Ramos (cell line): ENCODE results near the gene CEBPZOS.

ENCODE experiments used
- in situ Hi-C: fragments of 300-500 bp; cut with MboI; formaldehyde crosslinking; loops from one replicate; pipeline ENCODE4 v1.14.3; 2022; ENCODE audit warnings: low sequenced_read_pairs; ENCODE audit not compliant: unreplicated experiment

Gene CEBPZOS

DNA sequence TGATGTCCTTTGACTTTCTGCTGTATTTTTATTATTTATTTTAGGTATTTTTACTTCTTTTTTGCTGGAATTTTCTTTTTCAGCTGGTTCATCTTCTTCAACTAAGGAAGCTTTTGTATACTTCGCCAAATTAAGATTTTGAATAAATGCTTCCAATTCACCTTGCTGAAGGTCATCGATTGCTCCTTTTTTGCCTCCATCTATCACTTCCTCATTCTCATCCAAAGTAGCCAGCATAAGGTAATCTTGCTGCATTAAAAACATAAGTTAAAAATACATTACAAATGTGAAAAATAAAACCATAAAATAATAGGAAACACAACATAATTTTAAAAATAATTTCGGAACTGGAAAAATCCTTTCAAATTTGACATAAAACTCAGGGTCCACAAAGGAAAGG lies 32.5 kb downstream of the CEBPZOS start:
- in situ Hi-C loops: no loop called here

DNA sequence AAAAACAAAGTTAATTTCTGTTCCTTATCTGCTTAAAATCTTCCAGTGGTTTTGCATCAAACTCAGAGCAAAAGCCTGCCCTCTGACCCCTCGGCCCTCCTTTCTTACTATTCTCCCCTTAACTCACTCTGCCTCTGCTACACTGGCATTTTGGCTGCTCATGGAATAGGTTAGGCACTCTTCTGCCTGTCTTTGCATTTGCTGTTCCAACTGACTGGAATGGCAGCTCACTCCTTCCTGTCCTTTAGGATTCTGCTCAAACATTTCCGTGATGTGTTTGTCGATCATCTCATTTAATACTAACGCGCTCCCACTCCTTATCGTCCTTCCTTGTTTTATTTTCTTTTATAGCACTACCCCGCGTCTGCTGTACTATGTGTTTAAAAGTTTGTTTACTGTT lies 34.3 kb downstream of the CEBPZOS start:
- in situ Hi-C loops: no loop called here

DNA sequence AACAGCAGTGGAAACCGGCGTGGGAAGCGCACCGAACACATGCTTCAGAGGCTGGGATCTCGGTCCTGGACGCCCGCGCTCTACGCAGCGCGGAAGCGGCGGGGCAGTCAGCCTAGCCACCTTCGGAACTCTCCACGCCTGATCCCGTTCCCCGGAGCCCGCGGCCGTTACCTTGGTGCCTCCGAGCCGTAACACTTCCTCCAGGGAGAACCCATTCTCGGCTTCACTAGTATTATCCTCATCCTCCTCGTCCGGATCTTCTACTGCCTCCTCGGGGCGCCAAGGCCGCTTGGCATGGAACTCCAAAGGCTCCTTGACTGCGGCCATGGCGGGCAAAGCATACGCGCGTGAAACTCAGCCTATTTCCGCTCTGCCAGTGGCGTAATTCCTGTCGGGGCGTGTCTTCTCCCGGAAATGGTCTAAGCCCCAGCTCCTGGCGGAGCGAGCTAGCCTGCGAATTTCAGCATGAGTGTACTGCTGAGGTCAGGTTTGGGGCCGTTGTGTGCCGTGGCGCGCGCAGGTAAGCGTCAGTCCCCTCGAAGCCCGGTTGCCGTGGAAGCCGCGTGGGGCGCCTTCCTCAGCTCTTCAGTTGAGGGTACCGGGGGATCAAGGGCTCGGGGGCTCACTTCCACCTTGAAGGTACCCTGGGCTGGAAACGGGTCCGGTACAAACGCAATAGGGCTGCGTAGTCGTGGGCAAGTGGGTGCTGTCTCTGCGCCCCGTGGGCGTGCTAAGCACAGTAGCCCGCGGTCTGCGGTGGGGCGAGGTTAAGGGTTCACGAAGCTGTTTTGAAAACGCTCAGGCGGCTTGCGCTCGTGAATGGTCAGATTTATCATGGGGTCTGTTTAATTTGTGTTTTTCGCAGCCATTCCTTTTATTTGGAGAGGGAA lies 35.2 kb downstream of the CEBPZOS start, which contains the start of the genes CEBPZ and NDUFAF7:
Gene CEBPZ (minus strand): TSS at position 356 of the 890 bp plus-strand sequence. CDS start 29 bp downstream, at position 327.
Gene NDUFAF7 (plus strand): TSS at position 418 of the 890 bp plus-strand sequence. CDS start 48 bp downstream, at position 466.
- in situ Hi-C loops: no loop called here

DNA sequence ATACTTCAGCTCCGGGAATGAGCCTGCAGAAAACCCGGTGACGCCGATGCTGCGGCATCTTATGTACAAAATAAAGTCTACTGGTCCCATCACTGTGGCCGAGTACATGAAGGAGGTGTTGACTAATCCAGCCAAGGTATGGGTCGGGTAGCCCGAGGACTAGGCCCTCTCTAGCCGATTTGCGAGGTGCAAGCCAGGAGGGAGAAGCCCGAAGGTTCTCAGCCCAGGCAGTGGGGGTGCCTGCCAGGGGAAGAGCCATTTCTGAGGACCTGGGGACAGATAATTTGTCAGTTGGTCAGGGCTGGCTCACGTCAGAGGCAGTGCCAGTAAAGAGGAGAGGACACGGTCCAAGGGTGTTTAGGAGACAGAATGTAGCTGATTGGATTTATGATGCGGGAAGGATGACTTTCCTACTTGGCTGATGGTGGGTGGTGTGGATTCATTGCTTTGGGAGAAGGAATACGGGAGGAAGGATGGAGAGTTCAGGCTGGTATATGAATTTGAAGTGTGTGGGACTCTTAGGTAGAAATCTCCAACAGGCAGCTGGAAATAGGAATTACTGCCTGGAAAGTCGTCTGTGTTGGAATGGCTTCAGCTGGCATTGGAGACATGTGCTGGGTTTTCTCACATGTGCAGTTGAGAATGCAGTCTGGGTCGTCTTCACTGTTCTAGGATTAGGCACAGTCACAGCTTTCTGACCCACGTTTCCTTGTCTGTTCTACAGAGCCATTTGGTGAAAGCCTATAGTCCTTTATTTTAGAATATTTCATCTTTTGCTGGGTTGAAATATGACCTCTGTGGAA lies 36.0 kb downstream of the CEBPZOS start:
- in situ Hi-C loops: no loop called here

DNA sequence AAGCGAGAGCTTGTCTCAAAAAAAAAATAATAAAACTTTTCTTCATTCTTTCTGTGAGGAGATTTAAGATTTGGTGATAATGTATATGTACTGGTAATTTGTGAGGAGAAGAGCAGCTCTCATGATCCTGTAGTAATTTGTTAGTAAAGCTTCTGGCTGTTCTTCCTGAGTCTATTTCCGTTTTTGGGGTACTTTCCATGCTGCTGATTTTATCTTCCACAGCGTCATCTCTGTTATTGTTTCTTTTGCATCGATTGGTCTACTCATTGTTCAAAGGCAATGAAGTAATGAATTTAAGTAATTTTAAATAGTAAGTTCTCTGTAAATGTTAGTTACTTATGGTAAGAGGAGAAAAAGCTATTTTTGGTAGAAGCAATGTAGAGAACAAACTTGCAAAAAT lies 47.1 kb downstream of the CEBPZOS start:
- in situ Hi-C loops: no loop called here

DNA sequence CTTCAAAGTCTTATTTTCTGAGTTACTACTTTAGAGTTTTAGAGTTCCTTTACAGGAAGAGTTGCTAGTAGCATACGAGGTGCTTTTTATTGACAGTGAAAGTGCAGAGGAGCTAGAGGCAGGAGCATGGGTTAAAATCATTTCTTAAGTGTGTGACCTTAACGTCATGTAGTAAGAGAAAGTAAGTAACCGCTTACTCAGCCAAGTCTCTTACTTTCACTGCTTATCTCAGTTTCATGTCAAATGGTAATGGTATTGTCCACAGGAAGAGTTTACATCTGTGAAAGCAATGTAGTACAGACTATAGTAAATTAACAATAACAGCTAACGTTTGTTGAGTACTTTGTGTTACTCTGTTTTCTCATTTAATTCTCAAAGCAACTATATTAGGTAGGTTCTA lies 47.7 kb downstream of the CEBPZOS start:
- in situ Hi-C loops: no loop called here

DNA sequence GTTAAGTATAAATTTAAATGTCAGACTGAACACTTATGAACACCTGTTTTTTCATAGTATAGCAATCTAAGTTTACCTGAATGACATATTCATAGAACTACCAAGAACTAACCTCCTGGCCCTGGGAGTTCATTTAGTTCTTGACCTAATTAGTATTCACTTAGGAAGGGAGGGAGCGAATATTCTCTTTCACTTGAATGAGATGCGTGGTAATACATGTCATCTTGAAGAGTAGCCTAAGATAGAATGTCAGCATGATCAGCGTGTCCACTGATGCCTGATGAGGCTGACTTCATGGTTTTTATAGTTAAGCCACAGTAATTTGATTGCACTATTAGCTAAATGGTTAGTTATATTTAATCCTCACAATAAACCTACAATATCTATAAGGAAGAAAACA lies 48.5 kb downstream of the CEBPZOS start:
- in situ Hi-C loops: no loop called here

DNA sequence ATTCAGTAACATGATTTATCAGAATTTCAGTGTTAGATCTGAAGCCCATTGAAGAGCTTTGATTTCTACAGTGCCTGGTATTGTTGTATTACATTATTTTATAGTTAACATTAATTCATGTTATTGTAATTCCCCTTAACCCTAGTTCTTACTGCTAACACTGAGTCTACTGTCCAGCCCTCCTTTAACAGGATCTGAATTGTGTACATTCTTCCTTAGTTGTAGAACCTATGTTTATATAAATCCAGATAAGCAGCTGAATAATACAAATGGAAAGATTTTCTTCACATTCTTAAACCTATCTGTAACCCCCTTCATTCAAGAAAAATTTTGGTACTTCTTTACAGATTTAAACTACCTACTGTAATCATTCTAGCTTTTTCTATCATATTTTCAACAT lies 49.9 kb downstream of the CEBPZOS start:
- in situ Hi-C loops: no loop called here

DNA sequence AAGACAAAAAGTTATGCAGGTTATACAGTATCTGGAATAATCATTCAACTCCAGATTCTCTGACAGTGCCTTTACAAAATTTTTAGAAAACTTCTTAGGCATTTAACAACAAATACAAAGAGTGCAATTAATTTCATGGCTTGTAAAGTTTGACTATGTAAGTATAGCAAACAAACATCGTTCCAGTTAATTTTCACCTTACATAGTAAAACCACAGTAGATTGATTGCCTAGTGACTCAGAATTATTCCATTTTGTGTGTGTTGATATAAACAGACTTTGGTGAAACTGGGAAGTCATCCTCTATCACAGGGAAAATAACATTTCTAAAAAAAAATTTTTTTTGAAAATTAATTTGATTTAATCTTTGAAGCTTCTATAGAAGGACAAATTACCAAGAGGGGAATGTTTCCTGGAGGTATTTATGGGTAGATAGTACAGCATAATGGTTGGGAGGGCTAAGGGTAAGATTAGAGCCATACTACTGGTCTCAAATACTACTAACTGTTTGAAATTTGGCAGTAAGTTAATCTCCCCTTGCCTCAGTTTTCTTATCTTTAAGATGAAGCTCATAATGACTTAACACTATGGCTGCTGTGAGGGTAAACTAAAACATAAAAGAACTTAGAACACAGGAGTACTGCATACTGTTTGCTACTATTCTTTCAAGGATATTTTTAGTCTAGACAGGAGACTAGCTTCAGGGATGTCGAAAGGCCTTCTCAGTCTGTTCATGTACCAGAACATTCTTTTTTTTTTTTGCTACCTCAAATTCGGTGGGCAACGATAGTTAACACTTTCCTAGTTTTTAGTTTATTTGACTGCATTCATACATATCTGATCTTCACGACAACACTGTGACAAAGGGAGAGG lies 54.8 kb downstream of the CEBPZOS start:
- in situ Hi-C loops: no loop called here
